H9 (cell line): ENCODE data around the gene TRNAU1AP. TPM values are rescaled to one million over a fixed set of nuclear protein-coding genes. Genes with fewer than 3 reads are reported as not detected.

Experiments used
- DNase-seq: peaks from one replicate; pipeline ENCODE4 v3.0.0-alpha.2; 2017
- H2AFZ ChIP-seq: one replicate; pipeline ENCODE4 v1.6.1; 2013; ENCODE audit warnings: mild to moderate bottlenecking, low read length, control low read depth, moderate library complexity
- H2AK5ac ChIP-seq: 2 replicates; pipeline ENCODE4 v1.6.1; 2013; ENCODE audit warnings: low read length, control low read depth, mixed read lengths; ENCODE audit not compliant: insufficient read length
- H2BK120ac ChIP-seq: one replicate; pipeline ENCODE4 v1.6.1; 2013; ENCODE audit warnings: low read depth, mild to moderate bottlenecking, low read length, control low read depth, inconsistent platforms; ENCODE audit not compliant: poor library complexity, severe bottlenecking
- H2BK12ac ChIP-seq: 2 replicates; pipeline ENCODE4 v1.6.1; 2013; ENCODE audit warnings: low read length, control low read depth, mixed read lengths, low read depth; ENCODE audit not compliant: insufficient read length
- H2BK15ac ChIP-seq: 2 replicates; pipeline ENCODE4 v1.6.1; 2013; ENCODE audit warnings: low read depth, low read length, control low read depth
- H2BK20ac ChIP-seq: one replicate; pipeline ENCODE4 v1.6.1; 2013; ENCODE audit warnings: low read depth, mild to moderate bottlenecking, low read length, control low read depth, inconsistent platforms; ENCODE audit not compliant: poor library complexity, severe bottlenecking
- H2BK5ac ChIP-seq: 2 replicates; pipeline ENCODE4 v1.6.1; 2013; ENCODE audit warnings: low read length, control low read depth, mixed read lengths; ENCODE audit not compliant: insufficient read length
- H3K14ac ChIP-seq: 2 replicates; pipeline ENCODE4 v1.6.1; 2013; ENCODE audit warnings: low read length, control low read depth; ENCODE audit not compliant: insufficient read depth
- H3K18ac ChIP-seq: 2 replicates; pipeline ENCODE4 v1.6.1; 2013; ENCODE audit warnings: low read depth, mild to moderate bottlenecking, mixed read lengths, low read length, control low read depth; ENCODE audit not compliant: insufficient read length
- H3K23ac ChIP-seq: 2 replicates; pipeline ENCODE4 v1.6.1; 2013; ENCODE audit warnings: low read length, control low read depth, mixed read lengths, low read depth; ENCODE audit not compliant: insufficient read length
- H3K23me2 ChIP-seq: 2 replicates; pipeline ENCODE4 v1.6.1; 2013; ENCODE audit warnings: low read depth, mild to moderate bottlenecking, mixed read lengths, low read length, control low read depth; ENCODE audit not compliant: insufficient read length, poor library complexity, severe bottlenecking
- H3K27ac ChIP-seq: 2 replicates; pipeline ENCODE4 v1.5.1; 2013; ENCODE audit warnings: low read length, control low read depth, mixed read lengths, low read depth; ENCODE audit not compliant: insufficient read length
- H3K27me3 ChIP-seq: 2 replicates; pipeline ENCODE4 v1.6.1; 2013; ENCODE audit warnings: low read length, control low read depth, inconsistent platforms; ENCODE audit not compliant: insufficient read depth
- H3K4ac ChIP-seq: 2 replicates; pipeline ENCODE4 v1.6.1; 2013; ENCODE audit warnings: low read depth, mild to moderate bottlenecking, control low read depth, inconsistent platforms, low read length, moderate library complexity
- H3K4me1 ChIP-seq: 2 replicates; pipeline ENCODE4 v1.6.1; 2013; ENCODE audit warnings: low read length, control low read depth, inconsistent platforms; ENCODE audit not compliant: insufficient read depth
- H3K4me2 ChIP-seq: 2 replicates; pipeline ENCODE4 v1.6.1; 2013; ENCODE audit warnings: low read length, control low read depth, mixed read lengths; ENCODE audit not compliant: insufficient read length, insufficient read depth
- H3K56ac ChIP-seq: 2 replicates; pipeline ENCODE4 v1.6.1; 2013; ENCODE audit warnings: low read depth, mild to moderate bottlenecking, mixed read lengths, low read length, control low read depth; ENCODE audit not compliant: insufficient read length
- H3K79me1 ChIP-seq: 2 replicates; pipeline ENCODE4 v1.6.1; 2013; ENCODE audit warnings: low read depth, mild to moderate bottlenecking, moderate library complexity, low read length, control low read depth, inconsistent platforms; ENCODE audit not compliant: insufficient read depth, poor library complexity, severe bottlenecking
- H3K79me2 ChIP-seq: 2 replicates; pipeline ENCODE4 v1.6.1; 2013; ENCODE audit warnings: low read length, control low read depth, inconsistent platforms; ENCODE audit not compliant: insufficient read depth
- H3K9ac ChIP-seq: 2 replicates; pipeline ENCODE4 v1.6.1; 2013; ENCODE audit warnings: low read length, control low read depth, mixed read lengths; ENCODE audit not compliant: insufficient read length; ENCODE audit errors: extremely low read depth
- H3K9me3 ChIP-seq: one replicate; pipeline ENCODE4 v1.6.1; 2013; ENCODE audit warnings: low read depth, low read length, inconsistent platforms; ENCODE audit not compliant: control insufficient read depth
- H3T11ph ChIP-seq: one replicate; pipeline ENCODE4 v1.6.1; 2013; ENCODE audit warnings: mild to moderate bottlenecking, low read length, control low read depth, inconsistent platforms
- H4K20me1 ChIP-seq: one replicate; pipeline ENCODE4 v1.6.1; 2013; ENCODE audit not compliant: control insufficient read depth, insufficient read length, insufficient read depth
- H4K5ac ChIP-seq: 2 replicates; pipeline ENCODE4 v1.6.1; 2013; ENCODE audit warnings: low read depth, mild to moderate bottlenecking, mixed read lengths, low read length, control low read depth; ENCODE audit not compliant: insufficient read length
- H4K8ac ChIP-seq: replicated peaks from 2 replicates; pipeline ENCODE4 v1.6.1; 2013; ENCODE audit warnings: low read length, control low read depth, mixed read lengths, low read depth; ENCODE audit not compliant: insufficient read length
- H4K91ac ChIP-seq: 2 replicates; pipeline ENCODE4 v1.6.1; 2013; ENCODE audit warnings: low read depth, mild to moderate bottlenecking, moderate library complexity, mixed read lengths, low read length, control low read depth; ENCODE audit not compliant: insufficient read length
- H3K27ac Mint-ChIP-seq, 3 experiments: 2 replicates in 2 of 3; 3 replicates in 1 of 3; pipeline ENCODE4 v1.8.0; 2020 to 2021; ENCODE audit warnings: mixed read lengths in 3 of 3, mild to moderate bottlenecking in 1 of 3, moderate library complexity in 1 of 3
- H3K27me3 Mint-ChIP-seq: 2 replicates; pipeline ENCODE4 v1.8.0; 2021; ENCODE audit warnings: low read depth, mild to moderate bottlenecking, moderate library complexity, mixed read lengths
- H3K36me3 Mint-ChIP-seq, 3 experiments: 2 replicates in 2 of 3; 3 replicates in 1 of 3; pipeline ENCODE4 v1.8.0; 2020 to 2021; ENCODE audit warnings: low read depth in 3 of 3, mixed read lengths in 3 of 3; ENCODE audit not compliant: insufficient read depth in 1 of 3
- H3K4me1 Mint-ChIP-seq, 2 experiments: 2 replicates each; pipeline ENCODE4 v1.8.0; 2020; ENCODE audit warnings: mixed read lengths in 2 of 2
- H3K4me3 Mint-ChIP-seq, 2 experiments: 2 replicates in 1 of 2; 3 replicates in 1 of 2; pipeline ENCODE4 v1.8.0; 2020 to 2021; ENCODE audit warnings: mild to moderate bottlenecking in 2 of 2, mixed read lengths in 2 of 2, moderate library complexity in 1 of 2
- H3K9me3 Mint-ChIP-seq, 2 experiments: 2 replicates in 1 of 2; 3 replicates in 1 of 2; pipeline ENCODE4 v1.8.0; 2020; ENCODE audit warnings: mild to moderate bottlenecking in 2 of 2, mixed read lengths in 2 of 2, moderate library complexity in 1 of 2
- WGBS: extraction: QIAGEN DNeasy Blood & Tissue Kit; methylation state at CpG from one replicate; pipeline ENCODE4 v1.1.7; 2013; ENCODE audit warnings: missing lambda C conversion rate, low lambda C conversion rate, mixed read lengths; ENCODE audit not compliant: insufficient read length; ENCODE audit errors: extremely low coverage; 5-methylcytosine and 5-hydroxymethylcytosine counted together
- total RNA-seq: library from RNA; stranded (reverse); gene quantifications from 2 replicates; pipeline ENCODE4 v1.2.1, GENCODE V29; 2021
- TF ChIP-seq, protein P1 (sequence below): fragments of 200-600 bp; sonication (generic); conservative IDR thresholded peaks from 3 replicates; pipeline ENCODE4 v1.8.0; 2021; ENCODE audit warnings: antibody characterized with exemption, mild to moderate bottlenecking

The TRNAU1AP gene
- total RNA-seq, 1 experiment from 2014 or later, result 45.0 TPM

GRCh38 chr1:28606771-28607170 lies 53.9 kb downstream of the TRNAU1AP start:
- no peak overlapping the region for H3T11ph ChIP-seq
- no peak overlapping the region for H2BK120ac ChIP-seq
- H3K23ac ChIP-seq, result no peak overlapping the region
- H4K20me1 ChIP-seq, result no peaks in the 10 kb centered on the region
- no peak overlapping the region for H2BK20ac ChIP-seq
- no peak overlapping the region for H2BK5ac ChIP-seq
- H3K9me3 ChIP-seq, result no peaks in the 10 kb centered on the region
- no peaks in the 10 kb centered on the region for H3K9me3 Mint-ChIP-seq
- no peak overlapping the region for H3K56ac ChIP-seq
- no CpG with 5 or more reads among the region's 2 CpGs for WGBS
- no peaks in the 10 kb centered on the region for H3K4me1 ChIP-seq
- H4K91ac ChIP-seq, result no peak overlapping the region
- H3K9ac ChIP-seq, result no peak overlapping the region
- H4K8ac ChIP-seq, result no peak overlapping the region
- no peak overlapping the region for H4K5ac ChIP-seq
- TF ChIP-seq, protein P1, sequence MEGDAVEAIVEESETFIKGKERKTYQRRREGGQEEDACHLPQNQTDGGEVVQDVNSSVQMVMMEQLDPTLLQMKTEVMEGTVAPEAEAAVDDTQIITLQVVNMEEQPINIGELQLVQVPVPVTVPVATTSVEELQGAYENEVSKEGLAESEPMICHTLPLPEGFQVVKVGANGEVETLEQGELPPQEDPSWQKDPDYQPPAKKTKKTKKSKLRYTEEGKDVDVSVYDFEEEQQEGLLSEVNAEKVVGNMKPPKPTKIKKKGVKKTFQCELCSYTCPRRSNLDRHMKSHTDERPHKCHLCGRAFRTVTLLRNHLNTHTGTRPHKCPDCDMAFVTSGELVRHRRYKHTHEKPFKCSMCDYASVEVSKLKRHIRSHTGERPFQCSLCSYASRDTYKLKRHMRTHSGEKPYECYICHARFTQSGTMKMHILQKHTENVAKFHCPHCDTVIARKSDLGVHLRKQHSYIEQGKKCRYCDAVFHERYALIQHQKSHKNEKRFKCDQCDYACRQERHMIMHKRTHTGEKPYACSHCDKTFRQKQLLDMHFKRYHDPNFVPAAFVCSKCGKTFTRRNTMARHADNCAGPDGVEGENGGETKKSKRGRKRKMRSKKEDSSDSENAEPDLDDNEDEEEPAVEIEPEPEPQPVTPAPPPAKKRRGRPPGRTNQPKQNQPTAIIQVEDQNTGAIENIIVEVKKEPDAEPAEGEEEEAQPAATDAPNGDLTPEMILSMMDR, result no peak
- no peaks in the 10 kb centered on the region for H3K79me1 ChIP-seq
- no peaks in the 10 kb centered on the region for H3K27me3 Mint-ChIP-seq
- H3K18ac ChIP-seq, result no peak overlapping the region
- H3K36me3 Mint-ChIP-seq, result peaks cover 10 to 34% (median 23%) of the 10 kb centered on the region in 3 experiments
- H2BK15ac ChIP-seq, result no peak overlapping the region
- no peak overlapping the region for H3K4ac ChIP-seq
- H3K27ac ChIP-seq, result no peak overlapping the region
- H2AK5ac ChIP-seq, result no peak overlapping the region
- no peak overlapping the region for H3K14ac ChIP-seq
- H2AFZ ChIP-seq, result no peak overlapping the region
- peaks cover 0 to 5% of the 10 kb centered on the region in 2 experiments; a peak in 1 of 4 replicates for H3K4me1 Mint-ChIP-seq
- DNase-seq, result no peak
- H3K4me3 Mint-ChIP-seq, result no peak overlapping the region
- no peaks in the 10 kb centered on the region for H3K23me2 ChIP-seq
- H2BK12ac ChIP-seq, result no peak overlapping the region
- H3K4me2 ChIP-seq, result no peak overlapping the region
- H3K27me3 ChIP-seq, result no peaks in the 10 kb centered on the region
- no peaks in the 10 kb centered on the region for H3K79me2 ChIP-seq
- H3K27ac Mint-ChIP-seq, result no peak overlapping the region
